Ishikawa (cell line): ENCODE results near the gene BMPR1A.

Experiments
- CEBPB ChIP-seq: IDR thresholded peaks from 2 replicates; pipeline ENCODE4 v1.6.1; 2012
- CREB1 ChIP-seq: IDR thresholded peaks from 2 replicates; pipeline ENCODE4 v1.6.1; 2012; ENCODE audit warnings: low read depth
- EGR1 ChIP-seq: IDR thresholded peaks from 2 replicates; pipeline ENCODE4 v1.6.1; 2012
- EP300 ChIP-seq: IDR thresholded peaks from 2 replicates; pipeline ENCODE4 v1.6.1; 2012; ENCODE audit warnings: borderline replicate concordance
- FOXM1 ChIP-seq: IDR thresholded peaks from 2 replicates; pipeline ENCODE4 v1.6.1; 2012; ENCODE audit warnings: low read depth, borderline replicate concordance
- MAX ChIP-seq: IDR thresholded peaks from 2 replicates; pipeline ENCODE4 v1.6.1; 2012
- NFIC ChIP-seq: IDR thresholded peaks from 2 replicates; pipeline ENCODE4 v1.6.1; 2012
- RAD21 ChIP-seq: IDR thresholded peaks from 2 replicates; pipeline ENCODE4 v1.6.1; 2012; ENCODE audit warnings: low read depth
- REST ChIP-seq: IDR thresholded peaks from 2 replicates; pipeline ENCODE4 v1.6.1; 2012; ENCODE audit warnings: low read depth, mild to moderate bottlenecking
- TAF1 ChIP-seq: IDR thresholded peaks from 2 replicates; pipeline ENCODE4 v1.6.1; 2012; ENCODE audit warnings: low read depth, mild to moderate bottlenecking
- TCF12 ChIP-seq: IDR thresholded peaks from 2 replicates; pipeline ENCODE4 v1.6.1; 2012; ENCODE audit warnings: low read depth
- TEAD4 ChIP-seq: IDR thresholded peaks from 2 replicates; pipeline ENCODE4 v1.6.1; 2012
- YY1 ChIP-seq: IDR thresholded peaks from 2 replicates; pipeline ENCODE4 v1.6.1; 2012; ENCODE audit warnings: low read depth
- ZBTB7A ChIP-seq: IDR thresholded peaks from 2 replicates; pipeline ENCODE4 v1.6.1; 2012; ENCODE audit warnings: low read depth

- TF ChIP-seq RAD21, result no peak
- TF ChIP-seq EP300, result no peak
- TF ChIP-seq REST, result no peak
- no peak for TF ChIP-seq TCF12
- TF ChIP-seq TAF1, result no peak
- TF ChIP-seq CREB1, result no peak
- TF ChIP-seq CEBPB, result no peak
- no peak for TF ChIP-seq MAX
- no peak for TF ChIP-seq TEAD4
- TF ChIP-seq EGR1, result no peak
- TF ChIP-seq YY1, result no peak
- TF ChIP-seq ZBTB7A, result no peak
- no peak for TF ChIP-seq FOXM1
- no peak for TF ChIP-seq NFIC
These were observed 199.9 kb downstream of the BMPR1A start for GRCh38 chr10:86956195-86956847.
